Measurements from ENCODE around the gene RGL3. TPM values are rescaled to one million over a fixed set of nuclear protein-coding genes. Genes with fewer than 3 reads are reported as not detected.

Gene RGL3
- total and polyA plus RNA-seq, 10 of the 15 experiments (the other 5 are each of a cell fraction or from before 2014, with no cell fraction given): not detected

GRCh38 chr19:11347546-11348039, 71.5 kb downstream of the RGL3 start (continued):
- no peak for TF ChIP-seq RAD21 (IDR thresholded peaks at IDR 0.05; ENCODE audit: insufficient read depth, low read depth, low read length)
- no peak for TF ChIP-seq JUND (IDR thresholded peaks at IDR 0.05; ENCODE audit: low read depth, low read length)
- TF ChIP-seq, protein P1, sequence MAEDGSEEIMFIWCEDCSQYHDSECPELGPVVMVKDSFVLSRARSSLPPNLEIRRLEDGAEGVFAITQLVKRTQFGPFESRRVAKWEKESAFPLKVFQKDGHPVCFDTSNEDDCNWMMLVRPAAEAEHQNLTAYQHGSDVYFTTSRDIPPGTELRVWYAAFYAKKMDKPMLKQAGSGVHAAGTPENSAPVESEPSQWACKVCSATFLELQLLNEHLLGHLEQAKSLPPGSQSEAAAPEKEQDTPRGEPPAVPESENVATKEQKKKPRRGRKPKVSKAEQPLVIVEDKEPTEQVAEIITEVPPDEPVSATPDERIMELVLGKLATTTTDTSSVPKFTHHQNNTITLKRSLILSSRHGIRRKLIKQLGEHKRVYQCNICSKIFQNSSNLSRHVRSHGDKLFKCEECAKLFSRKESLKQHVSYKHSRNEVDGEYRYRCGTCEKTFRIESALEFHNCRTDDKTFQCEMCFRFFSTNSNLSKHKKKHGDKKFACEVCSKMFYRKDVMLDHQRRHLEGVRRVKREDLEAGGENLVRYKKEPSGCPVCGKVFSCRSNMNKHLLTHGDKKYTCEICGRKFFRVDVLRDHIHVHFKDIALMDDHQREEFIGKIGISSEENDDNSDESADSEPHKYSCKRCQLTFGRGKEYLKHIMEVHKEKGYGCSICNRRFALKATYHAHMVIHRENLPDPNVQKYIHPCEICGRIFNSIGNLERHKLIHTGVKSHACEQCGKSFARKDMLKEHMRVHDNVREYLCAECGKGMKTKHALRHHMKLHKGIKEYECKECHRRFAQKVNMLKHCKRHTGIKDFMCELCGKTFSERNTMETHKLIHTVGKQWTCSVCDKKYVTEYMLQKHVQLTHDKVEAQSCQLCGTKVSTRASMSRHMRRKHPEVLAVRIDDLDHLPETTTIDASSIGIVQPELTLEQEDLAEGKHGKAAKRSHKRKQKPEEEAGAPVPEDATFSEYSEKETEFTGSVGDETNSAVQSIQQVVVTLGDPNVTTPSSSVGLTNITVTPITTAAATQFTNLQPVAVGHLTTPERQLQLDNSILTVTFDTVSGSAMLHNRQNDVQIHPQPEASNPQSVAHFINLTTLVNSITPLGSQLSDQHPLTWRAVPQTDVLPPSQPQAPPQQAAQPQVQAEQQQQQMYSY (CRISPR knock-in tag; IDR thresholded peaks at IDR 0.05): no peak

DNA sequence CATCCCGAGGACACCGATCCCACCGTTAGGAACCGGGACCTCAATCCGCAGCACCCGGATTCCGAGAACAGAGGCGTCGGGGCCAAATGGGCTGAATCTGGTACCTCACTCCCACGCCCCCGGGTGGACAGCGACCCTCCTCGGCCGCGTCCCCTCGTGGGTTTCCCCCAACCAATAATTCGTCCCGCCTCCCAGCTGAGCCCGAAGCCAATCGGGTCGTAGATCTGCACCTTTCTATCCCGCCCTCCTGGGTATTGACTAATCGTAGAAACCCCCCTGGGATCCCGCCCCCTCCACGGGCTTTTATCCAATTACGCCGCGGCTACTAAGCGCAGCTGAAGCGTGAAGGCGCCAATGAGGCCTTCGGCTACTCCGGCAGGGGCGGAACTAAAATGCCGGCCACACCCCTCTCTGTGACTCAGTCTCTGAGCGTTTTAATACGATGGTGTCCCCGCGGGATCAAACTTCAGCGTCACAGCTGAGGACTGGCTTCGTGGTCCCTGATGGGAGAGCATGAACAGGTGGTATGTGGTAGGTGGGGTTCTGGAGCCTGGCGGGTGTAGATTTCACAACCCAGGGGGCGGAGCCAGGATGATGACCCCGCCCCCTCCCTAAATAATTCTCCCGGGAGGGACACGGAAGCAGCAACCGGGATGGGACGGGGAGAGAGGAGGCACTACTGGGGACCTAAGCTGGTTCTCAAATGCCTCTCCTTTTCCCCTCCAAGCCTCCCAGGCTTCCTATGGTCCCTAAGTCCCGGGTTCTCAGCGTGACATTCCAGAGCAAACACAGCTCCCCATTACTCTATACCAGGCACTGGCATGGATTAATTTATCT, 72.8 kb downstream of the RGL3 start, which contains the start of the genes CCDC159 and TMEM205:
Gene CCDC159, plus strand, starts transcription at position 416 of the 837 bp plus-strand sequence. Its CDS starts 88 bp downstream, at position 504.
Gene TMEM205, minus strand, starts transcription at position 165 of the 837 bp plus-strand sequence. CDS start 649 bp downstream, outside the sequence.
- peaks cover 10% of the 10 kb centered on the region for H3K79me2 ChIP-seq (ENCODE audit: control insufficient read depth, insufficient read depth, low read length)
- no peaks in the 10 kb centered on the region for H4K20me1 ChIP-seq (ENCODE audit: control insufficient read depth, insufficient read depth)
- TSS peak; percentile 96 for BruUV-seq (replicated peaks)
- peaks cover 11% of the 10 kb centered on the region for H3K4me1 ChIP-seq (ENCODE audit: control insufficient read depth, insufficient read depth, low read length)
- under 1% methylated on average over 50 of the region's 50 CpGs for WGBS (ENCODE audit: insufficient coverage, insufficient replicate concordance, low lambda C conversion rate, missing lambda C conversion rate)
- SMC1A ChIA-PET (ENCODE audit: uncharacterized antibody, unreplicated experiment): interaction anchor here (0.7 to 2.9 kb wide), 10 partner anchors 13 to 362 kb away, joined by 3 to 28 read pairs (median 4); partner anchors contain the start of genes SWSAP1 and TSPAN16
- H3K9me3 ChIP-seq (replicated peaks; ENCODE audit: control insufficient read depth, insufficient read depth, low read length): peaks cover 5% of the 10 kb centered on the region; the same call in 2 of the 3 replicates
- no peaks in the 10 kb centered on the region for H3K27me3 ChIP-seq (replicated peaks in 1 of 2; ENCODE audit: control insufficient read depth in 2 of 2, insufficient read depth in 2 of 2, low read length in 1 of 2)
- H2AFZ ChIP-seq (ENCODE audit: control insufficient read depth, low read depth, low read length): peak within 1 kb of the TSS; percentile 88
- ATAC-seq (peak; percentile 96), DNase-seq (ENCODE audit: low read depth, low spot score) (peak; percentile 97), FAIRE-seq (peak; percentile 99)
- H3K4me2 ChIP-seq (ENCODE audit: control insufficient read depth, insufficient read depth): peak within 1 kb of the TSS; percentile 92
- intact Hi-C loops (cut with micrococcal nuclease; ENCODE audit: unreplicated experiment) (loop anchor here (2.0 kb wide), 1 partner anchor 28 kb away; the partner anchor contains the start of gene SWSAP1), in situ Hi-C loops (cut with MboI) (no loop called here)
- POLR2A ChIA-PET: interaction anchor here (0.7 to 3.4 kb wide), 11 partner anchors 8 to 473 kb away, joined by 3 to 48 read pairs (median 5); partner anchors contain the start of gene SWSAP1
- CTCF ChIA-PET: interaction anchor here (0.7 to 2.3 kb wide), 17 partner anchors 9 to 136 kb away, joined by 3 to 12 read pairs (median 4); partner anchors contain the start of genes ODAD3, PRKCSH and SWSAP1
- peak within 1 kb of the TSS; percentile 95 for H3K4me3 ChIP-seq
- H3K27ac ChIP-seq (ENCODE audit: control insufficient read depth, insufficient read depth): peak within 1 kb of the TSS; percentile 85
- H3K9ac ChIP-seq (ENCODE audit: control insufficient read depth, insufficient read depth, low read length): peak within 1 kb of the TSS; percentile 79
- RAD21 ChIA-PET (ENCODE audit: unreplicated experiment): interaction anchor here (0.6 to 2.2 kb wide), 13 partner anchors 22 to 1226 kb away, joined by 3 to 20 read pairs (median 3); partner anchors contain the start of genes SWSAP1 and ZNF441
- H3K36me3 ChIP-seq (ENCODE audit: control insufficient read depth in 2 of 2, insufficient read depth in 2 of 2, low read length in 1 of 2): no peaks in the 10 kb centered on the region; a peak in 1 of 4 replicates
- TF ChIP-seq CBX3 (IDR thresholded peaks at IDR 0.05; ENCODE audit: borderline replicate concordance, low read depth) (no peak), NFYB (IDR thresholded peaks at IDR 0.05; ENCODE audit: insufficient read depth, low read depth, low read length) (peak; percentile 84), IRF4 (IDR thresholded peaks at IDR 0.05; ENCODE audit: low read depth, low read length) (no peak), RELA (IDR thresholded peaks at IDR 0.05; ENCODE audit: borderline replicate concordance, partially characterized antibody) (peak; percentile 80), MTA3 (IDR thresholded peaks at IDR 0.05; ENCODE audit: borderline replicate concordance, low read length) (no peak), JUNB (IDR thresholded peaks at IDR 0.05) (peak; percentile 28; the same call in 1 of the 2 replicates), E2F4 (IDR thresholded peaks at IDR 0.05; ENCODE audit: low read depth, low read length) (no peak), EED (IDR thresholded peaks at IDR 0.05; ENCODE audit: low read depth) (no peak), BCL11A (IDR thresholded peaks at IDR 0.05; ENCODE audit: low read depth, low read length) (no peak), ZNF622 (IDR thresholded peaks at IDR 0.05) (no peak)

All from GM12878 (cell line).